Hepatocyte (in vitro differentiated cells): ENCODE measurements around the gene MBNL1. TPM values are rescaled to one million over a fixed set of nuclear protein-coding genes. Genes with fewer than 3 reads are reported as not detected.

Experiments used
- DNase-seq: peaks from one replicate; pipeline ENCODE4 v3.0.0-alpha.2; 2016; ENCODE audit warnings: low spot score
- H2AFZ ChIP-seq: fragments of 200-600 bp; sonication (generic); 2 replicates; pipeline ENCODE4 v1.6.0; 2016; ENCODE audit warnings: antibody characterized with exemption, mild to moderate bottlenecking
- H3K27ac ChIP-seq: fragments of 200-600 bp; sonication (generic); 2 replicates; pipeline ENCODE4 v1.5.1; 2016; ENCODE audit warnings: mild to moderate bottlenecking
- H3K27me3 ChIP-seq: fragments of 200-600 bp; sonication (generic); 2 replicates; pipeline ENCODE4 v1.6.1; 2016
- H3K36me3 ChIP-seq: fragments of 200-600 bp; sonication (generic); replicated peaks from 2 replicates; pipeline ENCODE4 v1.5.1; 2016; ENCODE audit warnings: low read depth; ENCODE audit not compliant: insufficient read depth
- H3K4me1 ChIP-seq: fragments of 200-600 bp; sonication (generic); 2 replicates; pipeline ENCODE4 v1.5.1; 2016; ENCODE audit warnings: mild to moderate bottlenecking, moderate library complexity; ENCODE audit not compliant: insufficient read depth
- H3K4me2 ChIP-seq: fragments of 200-600 bp; sonication (generic); 2 replicates; pipeline ENCODE4 v1.6.0; 2016
- H3K4me3 ChIP-seq: fragments of 200-600 bp; sonication (generic); 2 replicates; pipeline ENCODE4 v1.5.1; 2016; ENCODE audit warnings: mild to moderate bottlenecking
- H3K79me2 ChIP-seq: fragments of 200-600 bp; sonication (generic); 2 replicates; pipeline ENCODE4 v1.6.0; 2017; ENCODE audit warnings: mild to moderate bottlenecking
- H3K9me2 ChIP-seq: fragments of 200-600 bp; sonication (generic); replicated peaks from 2 replicates; pipeline ENCODE4 v1.6.0; 2017; ENCODE audit warnings: mild to moderate bottlenecking; ENCODE audit not compliant: insufficient read depth
- H3K9me3 ChIP-seq: fragments of 200-600 bp; sonication (generic); 2 replicates; pipeline ENCODE4 v1.5.1; 2016; ENCODE audit warnings: low read depth, mild to moderate bottlenecking
- H4K20me1 ChIP-seq: fragments of 200-600 bp; sonication (generic); 2 replicates; pipeline ENCODE4 v1.6.0; 2016; ENCODE audit warnings: mild to moderate bottlenecking; ENCODE audit not compliant: insufficient read depth, poor library complexity, severe bottlenecking
- CTCF ChIP-seq: fragments of 200-600 bp; sonication (generic); IDR thresholded peaks from 2 replicates; pipeline ENCODE4 v1.5.1; 2016; ENCODE audit warnings: antibody characterized with exemption, mild to moderate bottlenecking; ENCODE audit not compliant: poor library complexity
- EZH2 ChIP-seq: fragments of 200-600 bp; sonication (generic); IDR thresholded peaks from 2 replicates; pipeline ENCODE4 v1.6.1; 2016; ENCODE audit warnings: antibody characterized with exemption, mild to moderate bottlenecking, borderline replicate concordance
- EZH2phosphoT487 ChIP-seq: fragments of 200-600 bp; sonication (generic); IDR thresholded peaks from one replicate; pipeline ENCODE4 v1.6.1; 2018; ENCODE audit warnings: antibody characterized with exemption, mild to moderate bottlenecking, low read depth, moderate library complexity; ENCODE audit not compliant: unreplicated experiment, severe bottlenecking
- WGBS: methylation state at CpG from one replicate; pipeline ENCODE4 v1.1.6; 2016; ENCODE audit warnings: low lambda C conversion rate; ENCODE audit errors: missing lambda C conversion rate; 5-methylcytosine and 5-hydroxymethylcytosine counted together
- polyA plus RNA-seq: library from polyadenylated mRNA; unstranded; fragments of >200 nt; fragmentation: Nextera tagmentation; extraction: Ambion mirVana; gene quantifications from 2 replicates; pipeline ENCODE4 v1.2.1, GENCODE V29; 2016
- total RNA-seq: library from RNA; depleted of rRNA; stranded (reverse); fragments of >200 nt; gene quantifications from 2 replicates; pipeline ENCODE4 v1.2.3, GENCODE V29; 2014

Gene MBNL1
- total and polyA plus RNA-seq, 2 experiments from 2014 or later, result 20.5 to 104 TPM

GRCh38 chr3:152355744-152356665 lies 87.3 kb downstream of the MBNL1 start:
- Histone ChIP-seq H2AFZ (no peak overlapping the region), H3K4me3 (no peak overlapping the region), H3K27me3 (no peaks in the 10 kb centered on the region), H3K79me2 (peaks cover 92% of the 10 kb centered on the region), H3K27ac (no peak overlapping the region), H4K20me1 (peaks cover 17% of the 10 kb centered on the region), H3K9me3 (no peaks in the 10 kb centered on the region), H3K4me1 (no peaks in the 10 kb centered on the region), H3K4me2 (no peak overlapping the region), H3K36me3 (no peaks in the 10 kb centered on the region), H3K9me2 (no peaks in the 10 kb centered on the region)
- no peak for DNase-seq
- TF ChIP-seq CTCF (no peak), EZH2phosphoT487 (no peak), EZH2 (no peak)
- 96% methylated on average over 10 of the region's 10 CpGs for WGBS

- no peak overlapping the region for H2AFZ ChIP-seq
- H3K4me2 ChIP-seq, result no peak overlapping the region
- H3K4me1 ChIP-seq, result no peaks in the 10 kb centered on the region
- 90% methylated on average over 2 of the region's 2 CpGs for WGBS
- TF ChIP-seq CTCF, result no peak
- TF ChIP-seq EZH2, result no peak
- no peak for TF ChIP-seq EZH2phosphoT487
- DNase-seq, result no peak
- no peaks in the 10 kb centered on the region for H3K9me3 ChIP-seq
- no peaks in the 10 kb centered on the region for H3K27me3 ChIP-seq
- no peaks in the 10 kb centered on the region for H3K9me2 ChIP-seq
- peaks cover 23% of the 10 kb centered on the region for H4K20me1 ChIP-seq
- H3K36me3 ChIP-seq, result no peaks in the 10 kb centered on the region
- no peak overlapping the region for H3K4me3 ChIP-seq
- H3K27ac ChIP-seq, result no peak overlapping the region
- H3K79me2 ChIP-seq, result peaks cover 95% of the 10 kb centered on the region
Measured at GRCh38 chr3:152356870-152357276, 88.1 kb downstream of the MBNL1 start.

GRCh38 chr3:152357587-152357986 lies 88.9 kb downstream of the MBNL1 start:
- Histone ChIP-seq H3K4me1 (no peaks in the 10 kb centered on the region), H3K27ac (no peak overlapping the region), H3K9me2 (no peaks in the 10 kb centered on the region), H3K4me3 (no peak overlapping the region), H3K79me2 (peaks cover 96% of the 10 kb centered on the region), H3K36me3 (no peaks in the 10 kb centered on the region), H4K20me1 (peaks cover 29% of the 10 kb centered on the region), H2AFZ (no peak overlapping the region), H3K27me3 (no peaks in the 10 kb centered on the region), H3K4me2 (no peak overlapping the region), H3K9me3 (no peaks in the 10 kb centered on the region)
- no peak for TF ChIP-seq CTCF
- no peak for TF ChIP-seq EZH2
- TF ChIP-seq EZH2phosphoT487, result no peak
- no peak for DNase-seq
